OCI-M2 (cell line): ENCODE results near the gene IGSF10.

Source experiments
- DNase-seq: peaks from one replicate; lab custom pipeline; 2025; ENCODE audit not compliant: unreplicated experiment; lab: John Stamatoyannopoulos, UW

IGSF10 gene

DNA sequence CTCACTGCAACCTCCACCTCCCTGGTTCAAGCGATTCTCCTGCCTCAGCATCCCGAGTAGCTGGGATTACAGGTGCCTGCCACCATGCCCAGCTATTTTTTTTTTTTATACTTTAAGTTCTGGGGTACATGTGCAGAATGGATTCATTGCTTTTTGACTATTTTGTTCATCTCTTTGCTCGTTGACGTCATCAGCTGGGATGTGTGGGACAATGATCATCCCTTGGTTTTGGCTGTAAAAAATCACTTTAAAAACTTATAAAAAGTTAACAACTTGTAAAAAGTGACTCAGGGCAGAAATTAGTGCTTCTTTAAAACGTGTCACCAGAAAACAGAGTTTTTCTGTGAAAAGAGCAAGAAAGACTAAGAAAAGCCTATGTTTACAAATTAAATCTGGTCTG, 37.8 kb downstream of the IGSF10 start:
- no peak for DNase-seq

- DNase-seq = no peak
Measured at GRCh38 chr3:151421938-151422337, 38.9 kb downstream of the IGSF10 start.

DNA sequence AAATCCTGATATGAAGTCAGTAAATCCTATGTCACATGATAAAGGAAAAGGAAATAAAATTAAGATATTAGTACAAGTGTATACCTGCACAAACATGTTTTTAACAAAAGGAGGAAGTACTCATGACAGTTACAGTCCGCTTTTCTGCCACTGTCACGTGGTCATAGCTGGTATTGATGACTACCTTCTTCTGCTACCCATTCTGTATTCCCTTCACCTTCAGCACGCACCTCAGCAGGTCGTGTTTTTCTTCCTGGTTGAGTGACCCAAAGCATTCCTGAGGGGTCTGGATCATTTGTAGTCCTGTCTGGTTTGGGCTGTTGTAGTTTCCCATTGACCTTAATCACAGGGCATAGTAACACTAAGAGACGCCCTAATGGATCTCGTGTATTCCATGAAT, 41.1 kb downstream of the IGSF10 start:
- DNase-seq = no peak

DNA sequence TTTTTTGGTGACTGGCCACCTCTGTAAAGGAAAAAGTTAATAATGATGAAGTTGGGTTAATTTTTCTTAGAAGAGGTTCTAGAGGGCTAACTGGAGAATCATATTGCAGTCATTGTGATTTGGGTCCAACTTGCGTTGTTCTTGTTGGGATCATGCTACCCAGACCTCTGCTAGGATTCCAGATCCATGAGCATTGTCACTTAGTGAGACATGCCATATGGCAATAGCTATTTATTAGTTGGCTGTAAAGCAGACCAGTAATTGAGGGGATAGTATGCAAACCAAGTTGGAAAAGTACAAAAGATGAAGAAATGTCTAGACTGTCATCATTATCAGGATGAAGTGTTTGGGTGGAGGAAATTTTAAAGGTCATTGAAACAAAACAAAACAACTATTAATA, 45.6 kb downstream of the IGSF10 start:
- no peak for DNase-seq

DNA sequence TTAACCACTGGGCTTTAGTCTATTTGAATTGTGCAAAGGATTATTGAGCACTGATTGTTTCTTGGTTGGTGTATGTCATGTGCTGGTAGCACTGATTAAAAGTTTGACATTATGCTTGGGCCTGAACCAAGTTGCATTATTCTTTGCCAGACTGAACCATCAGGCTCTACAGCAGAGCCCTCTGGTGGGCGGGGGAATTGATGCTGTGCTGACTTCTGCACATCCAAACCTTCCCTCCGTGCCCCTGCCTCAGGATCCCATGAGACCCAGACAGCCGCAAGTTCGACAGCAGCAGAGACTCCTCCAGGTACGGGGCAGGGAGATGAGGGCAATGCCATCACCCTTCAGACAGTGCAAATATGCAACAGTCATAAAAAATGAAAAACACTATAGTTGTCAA, 47.9 kb downstream of the IGSF10 start:
- DNase-seq = no peak
